Activated CD8-positive, alpha-beta memory T cell treated with anti-CD3 and anti-CD28 coated beads, Interleukin-2, amount 50 U/mL, for 4 hours (primary cell): ENCODE results near the gene HIGD2A.

Source experiments
- DNase-seq: peaks from one replicate; pipeline ENCODE4 v3.0.0-alpha.2; 2020

HIGD2A gene, protein sequence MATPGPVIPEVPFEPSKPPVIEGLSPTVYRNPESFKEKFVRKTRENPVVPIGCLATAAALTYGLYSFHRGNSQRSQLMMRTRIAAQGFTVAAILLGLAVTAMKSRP

DNA sequence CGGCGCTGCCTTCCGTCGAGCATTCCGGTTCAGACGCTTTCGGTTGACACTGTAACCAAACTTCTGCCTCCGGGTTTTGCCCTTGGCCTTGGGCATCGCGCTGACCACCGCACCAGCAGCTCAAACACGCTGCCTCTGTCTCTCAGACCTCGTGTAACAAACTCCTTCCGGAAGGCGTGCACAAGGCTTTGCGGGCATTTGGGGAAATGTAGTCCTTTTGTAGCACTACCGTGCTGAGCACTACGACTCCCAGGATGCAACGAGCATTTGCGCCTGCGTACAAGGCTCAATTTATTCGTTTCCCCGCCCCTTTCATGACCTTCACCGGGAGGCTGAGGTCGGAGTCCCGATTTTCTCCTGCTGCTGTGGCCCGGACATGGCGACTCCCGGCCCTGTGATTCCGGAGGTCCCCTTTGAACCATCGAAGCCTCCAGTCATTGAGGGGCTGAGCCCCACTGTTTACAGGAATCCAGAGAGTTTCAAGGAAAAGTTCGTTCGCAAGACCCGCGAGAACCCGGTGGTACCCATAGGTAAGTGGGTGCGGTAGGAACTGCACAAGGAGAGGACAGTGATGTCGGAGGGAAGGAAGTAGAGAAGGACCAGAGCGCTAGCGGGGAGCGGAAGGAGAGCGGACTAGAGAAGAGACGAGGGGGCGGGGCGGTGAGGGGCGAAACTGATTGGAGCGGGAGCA, at the start of gene HIGD2A, which contains the start of gene NOP16:
Gene HIGD2A (plus strand): TSS at position 308 of the 691 bp plus-strand sequence. CDS start 69 bp downstream, at position 377.
Gene NOP16 (minus strand): TSS at position 155 of the 691 bp plus-strand sequence. CDS start 59 bp downstream, at position 96.
- peak; percentile 99 for DNase-seq

DNA sequence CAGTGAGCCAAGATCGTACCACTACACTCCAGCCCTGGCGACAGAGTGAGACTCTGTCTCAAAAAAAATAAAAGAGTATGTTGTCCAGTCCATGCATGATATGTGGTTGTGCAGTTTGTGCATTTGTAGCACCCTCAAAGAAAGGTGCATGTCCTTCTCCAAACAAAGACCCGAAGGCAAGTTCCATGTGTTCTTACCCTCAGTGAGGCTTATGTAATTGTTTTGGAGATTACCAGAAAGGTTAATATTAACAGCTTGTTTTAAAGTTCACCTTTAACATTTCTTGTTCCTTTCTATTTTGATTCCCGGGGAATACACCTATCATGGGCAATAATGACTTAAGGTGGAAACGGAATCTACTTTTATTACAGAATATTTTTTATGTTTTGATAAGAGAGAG, 49.2 kb upstream of the HIGD2A start:
- DNase-seq, result no peak

DNA sequence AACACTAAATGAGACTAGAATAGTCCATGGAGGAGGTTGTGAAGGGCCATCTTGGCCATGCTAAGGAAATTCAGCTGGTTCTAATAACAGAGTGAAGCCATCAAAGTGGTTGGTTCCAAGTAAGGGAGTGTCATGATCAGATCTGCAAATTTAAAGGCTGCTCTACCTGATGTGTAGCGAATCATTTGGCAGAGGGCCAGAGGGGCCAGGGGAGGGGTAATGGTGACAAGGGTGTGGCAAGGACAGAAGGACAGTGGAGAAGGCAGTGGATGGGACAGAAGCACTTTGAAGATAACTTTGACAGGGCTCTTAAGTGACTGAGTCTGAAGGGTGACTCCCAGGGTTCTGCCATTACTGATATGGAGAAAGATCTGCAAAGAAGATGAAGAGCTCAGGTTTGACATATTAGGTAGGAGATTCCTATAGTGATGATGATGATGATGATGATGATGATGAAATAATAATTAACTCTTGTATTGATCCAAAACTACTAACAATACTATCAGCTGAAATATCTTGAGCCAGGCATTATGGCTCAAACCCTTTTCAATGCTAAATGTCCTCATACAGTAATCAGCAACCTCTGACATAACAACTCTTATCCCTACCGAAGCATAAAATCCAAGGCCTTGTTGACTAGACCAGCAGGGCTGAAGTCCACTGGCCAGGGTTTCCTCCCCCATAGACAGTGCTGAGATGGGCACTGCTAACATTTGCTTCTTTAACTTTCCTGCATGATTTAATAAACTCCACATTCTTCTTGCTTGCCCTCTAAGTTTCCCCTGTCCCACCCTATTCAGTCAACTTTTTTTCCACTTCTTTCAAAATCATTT, 47.0 kb upstream of the HIGD2A start:
- no peak for DNase-seq

DNA sequence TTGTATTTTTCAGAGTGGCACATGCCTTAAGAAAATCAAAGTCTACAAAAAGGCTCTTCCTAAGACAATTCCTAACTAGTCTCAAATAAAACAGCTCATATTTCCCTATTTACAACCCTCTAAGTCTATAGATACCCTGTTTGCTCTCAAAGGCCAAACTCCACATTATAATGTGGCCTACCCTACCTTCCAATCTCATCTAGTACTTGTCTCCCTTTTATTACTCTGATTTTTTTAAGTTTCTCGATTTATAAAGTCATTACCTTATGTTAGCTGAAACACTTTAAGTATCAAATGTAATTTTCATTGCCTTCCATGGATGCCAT, 46.4 kb upstream of the HIGD2A start:
- no peak for DNase-seq

DNA sequence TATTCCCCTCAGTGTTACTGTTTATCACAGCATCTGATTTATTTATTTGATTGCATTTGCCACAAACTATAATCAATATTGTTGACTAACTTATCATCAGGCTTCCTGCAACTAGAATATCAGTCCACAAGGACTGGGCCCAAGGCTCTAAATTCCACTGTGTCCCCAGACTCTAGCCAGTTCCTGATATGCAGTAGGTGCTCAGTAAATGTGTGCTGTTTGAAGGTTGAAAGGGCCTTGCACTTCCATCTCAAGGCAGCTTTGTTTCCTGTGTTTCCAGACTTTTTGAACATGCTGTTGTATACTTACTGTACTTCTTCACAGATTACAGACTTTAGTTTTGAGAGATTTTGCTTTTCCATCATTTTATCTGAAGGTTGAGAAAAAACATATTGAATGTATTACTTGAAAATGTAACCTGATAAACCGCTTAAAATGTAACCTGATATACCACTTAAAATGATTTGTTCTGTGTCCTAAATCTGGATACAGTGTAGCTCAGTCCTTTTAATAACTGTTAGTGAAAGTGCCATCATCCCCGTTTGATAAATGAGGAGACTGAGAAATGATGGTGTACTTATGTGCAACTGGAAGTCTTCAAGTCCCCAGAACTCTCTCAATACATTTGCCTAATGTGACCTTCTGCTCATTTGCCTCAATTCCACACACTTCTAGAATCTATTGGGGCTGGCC, 45.6 kb upstream of the HIGD2A start:
- no peak for DNase-seq

DNA sequence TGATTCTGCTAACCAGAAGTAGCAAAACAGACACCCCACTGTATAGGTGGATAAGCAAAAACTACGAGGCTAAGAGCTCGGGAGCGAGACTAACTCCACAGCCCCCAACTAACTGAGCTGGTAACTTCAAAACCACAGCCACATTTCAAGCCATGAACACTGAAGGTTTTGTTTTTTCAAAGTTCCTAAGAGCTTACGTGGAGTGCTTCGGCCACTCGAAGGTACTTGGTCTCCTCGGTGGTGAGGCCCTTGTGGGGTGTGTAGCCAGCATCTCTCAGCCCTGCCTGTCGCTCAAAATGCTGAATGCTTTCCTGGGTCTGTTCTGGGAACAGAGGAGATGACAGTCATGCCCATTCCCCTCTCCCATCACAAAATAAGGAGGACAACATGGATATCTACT, 38.1 kb upstream of the HIGD2A start:
- no peak for DNase-seq

DNA sequence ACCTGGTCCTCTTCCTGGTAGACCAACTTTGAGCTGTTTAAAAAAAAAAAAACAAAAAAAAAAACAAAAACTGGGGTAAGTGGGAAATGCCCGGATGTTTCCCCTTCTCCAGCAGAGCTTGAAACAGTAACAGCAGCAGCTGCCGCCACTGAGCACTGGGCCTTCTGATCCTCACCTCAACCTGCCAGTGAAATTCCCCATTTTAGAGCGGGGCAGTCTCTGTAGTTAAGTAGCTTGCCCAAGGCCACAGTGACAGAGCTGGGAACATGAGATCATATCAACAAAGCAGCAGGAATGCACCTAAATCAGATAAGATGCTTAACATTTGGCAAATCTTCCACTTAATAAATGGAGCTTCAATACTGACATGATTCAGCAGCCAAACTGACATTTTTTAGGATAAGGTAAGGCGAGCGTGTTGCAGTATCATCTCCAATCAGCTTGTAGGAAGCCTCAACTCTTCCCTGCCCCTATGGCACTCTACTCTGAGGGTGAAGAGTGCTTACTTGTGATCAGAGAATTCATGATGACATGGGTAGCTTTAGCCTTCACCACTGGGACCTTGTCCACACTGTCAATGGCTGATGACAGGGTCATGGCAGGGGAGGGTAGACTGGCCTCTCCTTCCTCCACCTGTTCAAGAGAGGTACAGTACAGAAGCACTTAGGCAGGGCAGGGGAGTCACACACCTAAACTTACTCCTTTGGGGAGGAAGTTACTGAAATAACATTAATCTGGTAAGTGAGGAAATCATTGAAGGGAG, 36.3 kb upstream of the HIGD2A start:
- no peak for DNase-seq

DNA sequence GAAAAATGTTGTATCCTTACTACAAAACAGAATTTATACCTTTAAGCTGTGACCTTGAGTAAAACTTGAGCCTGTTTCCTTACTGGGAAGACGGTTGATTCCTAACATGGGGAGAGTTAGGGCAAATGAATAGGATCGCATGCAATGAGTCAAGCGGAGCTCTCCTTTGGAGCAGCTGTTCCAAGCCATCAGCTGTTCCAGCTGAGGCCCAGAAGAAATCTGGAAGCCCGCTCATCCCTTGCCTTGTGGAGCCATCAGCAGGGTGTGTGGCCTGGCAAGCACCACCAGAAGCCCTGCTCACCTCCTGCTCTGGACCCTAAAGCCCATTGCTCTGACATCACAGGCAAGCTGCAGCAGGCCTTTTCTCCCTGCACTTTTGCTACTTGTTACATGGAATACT, 35.0 kb upstream of the HIGD2A start:
- no peak for DNase-seq

DNA sequence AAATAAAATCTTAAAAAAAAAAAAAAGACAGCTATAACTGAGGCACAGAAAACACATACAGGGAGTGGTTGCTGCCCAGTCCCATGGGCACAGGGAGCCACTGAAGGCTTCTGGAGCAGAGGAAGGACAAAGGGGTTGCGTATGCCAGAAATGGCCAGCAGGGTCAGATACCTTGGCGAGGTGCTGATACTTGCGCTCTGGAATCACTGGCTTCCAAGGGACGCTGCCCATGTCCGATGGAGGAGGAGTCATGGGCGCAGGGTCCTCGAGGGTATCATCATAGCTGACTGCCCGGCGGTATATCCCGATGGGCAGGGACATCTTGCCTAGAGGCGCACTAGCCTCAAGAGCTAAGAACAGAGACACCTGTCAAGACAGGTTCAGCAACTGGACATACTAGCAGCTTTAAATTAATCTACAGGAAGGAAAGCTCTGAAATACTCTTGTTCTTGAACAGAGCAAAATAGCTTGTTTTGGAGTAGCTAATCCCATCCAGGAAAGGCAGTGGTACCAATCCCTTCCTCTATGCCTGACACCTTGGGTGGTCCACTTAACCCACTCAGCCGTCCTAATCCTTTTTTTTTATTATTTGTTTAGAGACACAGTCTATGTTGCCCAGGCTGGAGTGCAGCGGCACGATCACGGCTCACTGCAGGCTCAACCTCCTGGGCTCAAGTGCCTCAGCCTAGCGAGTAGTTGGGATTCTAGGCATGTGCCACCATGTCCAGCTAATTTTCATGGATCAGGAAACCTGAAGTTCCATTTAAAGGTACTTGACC, 33.0 kb upstream of the HIGD2A start:
- no peak for DNase-seq

DNA sequence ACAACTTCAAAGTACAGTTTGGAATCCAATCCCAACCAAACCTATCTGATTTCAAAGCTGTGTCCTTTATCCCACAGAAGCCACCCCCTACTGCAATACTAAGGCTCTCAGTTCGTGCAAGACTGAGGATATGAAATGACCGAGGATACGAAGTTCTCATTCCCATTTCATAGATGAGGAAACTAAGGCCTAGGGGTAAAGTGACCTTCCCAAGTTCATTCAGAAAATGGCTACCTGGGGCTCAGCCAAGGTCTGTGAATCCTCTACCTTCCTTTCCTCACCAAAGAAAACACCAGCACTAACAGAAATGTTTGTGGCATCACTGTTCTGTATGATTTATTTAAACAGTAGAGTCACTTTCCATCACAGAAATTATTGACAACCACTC, 32.4 kb upstream of the HIGD2A start:
- DNase-seq, result no peak

DNA sequence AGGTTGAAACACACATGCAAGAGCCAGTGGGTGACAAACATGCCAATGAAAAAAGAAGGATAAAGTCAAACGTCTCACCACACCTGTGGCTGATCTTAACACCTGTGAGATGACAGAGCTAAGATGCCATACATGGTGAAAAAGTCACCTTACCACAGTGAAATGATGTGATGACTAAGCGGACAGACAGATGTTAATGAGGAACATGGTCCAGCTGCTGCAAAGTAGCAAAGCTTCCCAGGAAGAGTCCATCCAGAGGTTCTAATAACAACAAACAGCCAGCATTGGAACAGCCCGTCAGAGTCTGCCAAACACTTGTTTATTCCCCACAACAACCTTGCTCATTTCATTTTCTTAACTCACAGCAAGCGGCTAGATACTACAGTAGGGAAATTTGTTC, 28.9 kb upstream of the HIGD2A start:
- no peak for DNase-seq

DNA sequence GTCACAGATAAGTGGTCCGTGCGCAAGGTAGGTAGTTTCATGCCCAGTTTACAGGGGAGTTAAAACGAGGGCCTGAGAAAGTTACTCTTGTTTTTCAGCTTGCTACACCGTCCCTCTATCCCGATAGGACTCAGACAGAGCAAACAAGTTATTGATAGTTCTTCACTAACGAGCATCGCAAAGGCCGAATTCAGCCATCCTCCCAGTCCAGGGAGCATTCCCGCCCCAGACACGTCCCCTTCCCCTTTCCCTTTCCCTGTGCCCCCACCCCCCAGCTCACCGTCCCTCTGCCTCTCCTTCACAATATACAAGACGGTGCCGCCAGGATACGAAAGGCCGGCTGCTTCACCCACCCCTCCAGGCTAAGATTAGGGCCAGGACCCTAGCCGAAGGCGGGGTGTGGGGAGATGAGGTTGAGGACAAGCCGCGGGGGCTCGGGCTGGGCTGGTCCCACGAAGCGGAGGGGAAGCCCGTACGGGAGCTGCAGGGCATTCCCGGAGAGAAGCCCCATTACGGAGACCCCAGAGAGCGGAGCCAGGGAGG, 27.6 kb upstream of the HIGD2A start:
- no peak for DNase-seq

DNA sequence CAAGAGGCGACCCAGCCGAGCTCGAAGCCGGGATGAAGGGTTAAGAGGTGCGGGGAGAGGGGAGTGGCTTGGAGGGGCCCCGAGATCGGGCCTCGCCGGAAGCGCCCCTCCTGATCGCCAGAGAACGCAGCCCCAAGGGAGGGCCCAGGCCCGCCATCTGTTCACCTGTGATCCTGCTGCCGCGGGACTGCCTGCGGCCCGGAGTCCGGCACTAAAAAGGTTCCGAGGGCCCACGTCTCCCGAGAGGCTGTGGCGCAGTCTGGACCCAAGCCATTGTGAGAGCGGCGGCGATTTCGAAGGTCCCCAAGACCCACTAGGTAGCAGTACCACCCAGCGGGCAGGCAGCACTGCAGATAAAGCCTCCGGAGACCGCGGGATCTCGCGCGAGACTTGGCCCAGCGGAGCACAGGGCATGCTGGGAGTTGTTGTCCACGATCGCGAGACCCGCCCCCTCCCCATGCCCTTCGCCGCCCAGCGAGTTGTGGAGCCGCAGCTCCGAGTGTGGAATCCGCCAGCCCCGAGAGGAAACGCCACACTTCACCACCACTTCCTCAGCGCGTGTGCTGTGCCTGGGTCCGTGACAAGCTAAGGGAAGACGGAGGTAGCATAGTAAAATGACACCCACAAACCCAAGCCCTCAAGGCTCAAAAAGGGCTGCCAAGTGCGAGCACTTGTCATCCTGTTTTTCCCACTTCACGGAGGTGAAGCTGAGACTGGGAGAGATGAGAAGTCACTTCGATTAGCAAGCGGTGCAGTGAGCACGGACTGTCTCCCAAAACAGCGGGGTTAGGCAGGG, 26.9 kb upstream of the HIGD2A start, which contains the start of gene KIAA1191:
Gene KIAA1191 (minus strand): TSS at position 328 of the 796 bp plus-strand sequence. CDS start 2,256 bp downstream, outside the sequence.
- DNase-seq, result peak; percentile 93

DNA sequence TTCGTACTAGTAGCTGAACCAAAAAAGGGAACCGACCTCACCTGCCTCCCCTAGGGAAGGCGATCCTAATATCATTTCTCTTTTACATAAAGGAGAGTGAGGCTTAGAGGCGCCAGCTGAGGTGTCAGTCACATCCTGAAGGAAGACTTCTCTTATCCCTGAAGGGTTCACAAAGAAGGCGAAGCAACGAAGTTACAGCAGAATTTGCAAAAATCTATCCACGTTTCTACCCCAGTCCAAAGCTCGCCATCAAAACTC, 26.4 kb upstream of the HIGD2A start:
- DNase-seq, result no peak

DNA sequence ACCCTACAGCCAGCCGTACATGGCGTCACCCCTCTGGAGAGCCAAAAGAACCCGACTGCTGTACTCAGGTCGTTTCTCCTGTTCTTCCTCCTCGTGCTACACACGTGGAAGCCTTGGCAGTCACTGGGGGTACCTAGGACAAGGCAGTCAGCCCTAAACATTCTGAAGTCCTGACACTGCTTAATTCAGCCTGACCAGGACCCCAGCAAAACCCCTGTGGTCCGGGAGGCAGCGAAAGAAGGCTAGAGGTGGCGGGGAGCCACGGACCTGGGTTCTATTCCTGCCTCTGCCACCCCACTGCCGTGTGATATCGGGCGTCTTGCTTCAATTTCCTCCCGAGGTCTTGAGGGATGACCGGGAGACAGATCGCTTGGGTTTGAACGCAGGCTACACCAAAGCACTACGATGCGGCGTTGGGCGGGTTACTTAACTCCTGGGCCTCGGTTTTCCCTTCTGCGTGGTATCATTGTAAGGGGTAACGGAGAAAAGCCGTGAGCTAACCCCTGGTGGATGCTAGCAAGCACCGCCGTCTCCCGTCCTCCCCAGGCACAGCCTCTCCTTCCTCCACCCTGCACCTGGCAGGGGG, 23.7 kb upstream of the HIGD2A start:
- DNase-seq, result no peak

DNA sequence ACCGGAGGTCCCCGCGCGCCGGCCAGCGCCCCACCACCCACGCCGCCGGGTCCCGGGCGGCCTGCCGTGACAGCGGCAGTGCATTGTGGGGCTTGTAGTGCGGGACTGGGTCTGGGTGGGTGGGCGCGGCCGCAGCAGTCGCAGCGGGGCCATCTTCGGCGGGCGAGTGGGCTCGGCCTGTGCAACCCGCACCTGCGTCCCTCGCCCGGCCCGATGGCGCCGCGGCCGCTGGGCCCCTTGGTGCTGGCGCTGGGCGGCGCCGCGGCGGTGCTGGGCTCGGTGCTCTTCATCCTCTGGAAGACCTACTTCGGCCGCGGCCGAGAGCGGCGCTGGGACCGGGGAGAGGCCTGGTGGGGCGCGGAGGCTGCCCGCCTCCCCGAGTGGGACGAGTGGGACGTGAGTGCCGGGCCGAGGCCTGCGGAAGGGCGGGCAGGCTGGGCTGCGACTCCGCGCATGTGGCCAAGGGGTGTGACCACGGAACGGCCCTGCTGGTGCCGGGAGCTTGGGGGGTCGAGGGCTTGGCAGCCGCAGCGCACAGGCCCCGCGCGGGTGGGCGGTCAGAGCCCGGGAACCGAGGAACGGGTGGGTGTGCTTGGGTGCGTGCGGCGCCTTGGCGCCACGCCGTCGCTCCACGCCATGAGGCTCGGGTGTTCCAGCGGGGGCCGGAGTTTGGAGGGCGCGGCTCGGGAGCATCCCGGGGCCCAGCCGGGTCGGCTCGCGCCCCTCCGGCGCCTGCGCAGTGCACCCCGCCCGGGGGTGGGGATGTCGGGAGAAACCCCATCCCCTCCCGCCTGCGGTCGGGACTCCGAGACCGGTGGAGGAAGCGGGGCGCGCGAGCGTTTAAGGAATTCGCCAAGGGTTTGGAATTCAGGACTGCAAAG, 23.0 kb upstream of the HIGD2A start, which contains the start of gene ARL10:
Gene ARL10 (plus strand): TSS at position 137 of the 881 bp plus-strand sequence. CDS start 77 bp downstream, at position 214.
- peak; percentile 66 for DNase-seq

DNA sequence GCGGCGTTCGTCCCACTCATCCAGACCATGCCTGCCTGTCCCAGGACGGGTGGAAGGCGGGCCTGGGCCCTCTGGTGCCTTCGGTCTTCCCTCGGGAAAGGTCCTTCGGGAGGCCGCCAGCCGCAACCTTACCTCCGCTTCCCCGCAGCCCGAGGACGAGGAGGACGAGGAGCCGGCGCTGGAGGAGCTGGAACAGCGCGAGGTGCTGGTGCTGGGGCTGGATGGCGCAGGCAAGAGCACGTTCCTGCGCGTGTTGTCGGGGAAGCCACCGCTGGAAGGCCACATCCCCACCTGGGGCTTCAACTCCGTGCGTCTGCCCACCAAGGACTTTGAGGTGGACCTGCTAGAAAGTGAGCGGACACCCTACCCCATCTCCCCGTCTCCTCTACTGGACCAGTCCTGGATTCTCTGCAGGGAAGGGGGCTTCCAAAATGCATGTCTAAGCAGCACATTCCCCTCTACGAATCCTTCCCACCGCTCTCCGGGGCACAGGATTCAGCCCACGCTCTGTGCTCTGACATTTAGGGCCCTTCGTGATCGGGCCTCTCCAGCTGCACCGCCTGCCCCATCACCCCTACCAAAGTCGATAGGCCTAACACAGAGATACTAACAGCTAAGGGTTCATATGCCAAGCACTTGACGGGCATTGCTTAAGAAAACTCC, 22.2 kb upstream of the HIGD2A start:
- no peak for DNase-seq

DNA sequence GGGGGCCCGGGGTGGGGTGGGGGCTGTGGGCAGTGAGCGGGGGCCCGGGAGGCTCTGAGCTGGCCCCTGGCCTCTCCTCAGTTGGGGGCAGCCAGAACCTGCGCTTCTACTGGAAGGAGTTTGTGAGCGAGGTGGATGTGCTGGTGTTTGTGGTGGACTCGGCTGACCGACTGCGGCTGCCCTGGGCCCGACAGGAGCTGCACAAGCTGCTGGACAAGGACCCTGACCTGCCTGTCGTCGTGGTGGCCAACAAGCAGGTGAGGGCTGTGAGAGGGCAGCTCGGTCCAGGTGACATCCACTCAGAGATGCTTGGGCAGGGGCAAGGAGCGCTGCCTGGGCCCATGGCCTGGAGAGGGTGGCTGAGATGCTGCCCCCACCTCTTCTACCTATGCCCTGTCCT, 19.8 kb upstream of the HIGD2A start:
- no peak for DNase-seq
